GM12892 (cell line): ENCODE measurements around the gene CDH8.
"Not testable (repeated sequence)": the region's sequence is repeated elsewhere in the genome, so short reads cannot be mapped to it uniquely, and the experiment has no call there.

Source experiments
- DNase-seq: peaks from one replicate; pipeline ENCODE4 v3.0.0; 2011; ENCODE audit not compliant: insufficient read length
- FAIRE-seq: peaks from 2 replicates; lab custom pipeline; 2011; peaks lifted over from hg19 to GRCh38; lab: Jason Lieb, UNC
- POLR2A ChIP-seq: IDR thresholded peaks from 2 replicates; pipeline ENCODE4 v1.6.1; 2011; ENCODE audit warnings: low read depth, low read length, control low read depth
- POLR2AphosphoS5 ChIP-seq: IDR thresholded peaks from 2 replicates; pipeline ENCODE4 v1.6.1; 2011; ENCODE audit warnings: low read depth, low read length, control low read depth
- TAF1 ChIP-seq: IDR thresholded peaks from 2 replicates; pipeline ENCODE4 v1.6.1; 2011; ENCODE audit warnings: low read depth, mild to moderate bottlenecking, control low read depth, low read length, borderline replicate concordance

CDH8 gene

DNA sequence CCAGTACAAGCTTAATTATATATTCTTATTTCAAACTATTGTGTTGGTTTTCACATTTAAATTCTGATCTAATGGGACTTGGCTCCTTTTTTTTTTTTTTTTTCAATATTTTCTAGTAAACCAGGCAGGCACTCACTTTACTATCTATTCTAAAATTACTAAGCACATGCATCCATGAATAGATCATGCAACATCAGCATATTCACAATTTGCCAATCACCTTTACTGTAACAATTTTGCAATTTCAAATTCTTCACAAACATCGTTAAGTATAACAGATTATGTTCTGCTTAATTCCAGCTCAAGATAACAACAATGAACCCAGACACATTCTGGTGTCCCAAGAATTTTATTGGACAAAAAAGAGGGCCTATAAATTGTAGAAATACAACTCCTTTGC is 217.4 kb downstream of the CDH8 start:
- FAIRE-seq (no peak), DNase-seq (no peak)
- TF ChIP-seq TAF1, result no peak
- TF ChIP-seq POLR2AphosphoS5, result no peak
- TF ChIP-seq POLR2A, result no peak

DNA sequence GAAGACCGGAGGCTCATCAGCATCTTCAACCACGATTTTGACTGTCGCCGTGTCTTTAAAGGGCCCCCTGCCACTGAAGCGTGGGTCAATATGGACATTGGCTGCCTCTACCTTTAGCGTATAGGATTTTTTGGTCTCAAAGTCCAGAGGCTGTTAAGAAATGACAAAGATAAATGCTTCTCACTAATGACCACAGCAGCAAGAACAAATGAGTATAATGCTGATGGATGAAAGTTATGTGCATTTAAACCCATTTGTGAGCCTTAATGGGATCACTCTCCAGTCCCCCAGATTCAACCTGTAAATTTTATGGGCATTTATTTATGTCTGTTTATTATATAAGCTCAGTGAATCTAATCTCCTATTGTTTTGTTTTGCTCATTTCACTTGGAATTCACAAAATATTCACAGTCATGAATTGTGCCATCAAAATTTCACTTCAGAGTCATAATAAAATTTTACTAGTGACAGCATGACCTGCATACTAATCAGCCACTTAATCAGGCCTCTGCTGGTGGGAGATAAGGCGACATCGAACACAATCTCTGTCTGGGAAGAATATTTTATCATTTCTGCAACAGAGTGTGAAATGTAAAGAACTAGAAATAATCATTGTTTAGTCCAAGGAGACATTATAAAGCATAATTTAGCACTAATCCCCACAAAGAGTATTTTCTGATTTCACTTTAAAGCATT is 218.5 kb downstream of the CDH8 start:
- DNase-seq (no peak), FAIRE-seq (no peak)
- TF ChIP-seq POLR2A, result no peak
- TF ChIP-seq TAF1, result no peak

- FAIRE-seq (no peak), DNase-seq (no peak)
- no peak for TF ChIP-seq POLR2A
- TF ChIP-seq TAF1, result no peak
- no peak for TF ChIP-seq POLR2AphosphoS5
Observed at GRCh38 chr16:61814726-61815347, 221.4 kb downstream of the CDH8 start.

- no peak for FAIRE-seq
- no peak for TF ChIP-seq POLR2A
- no peak for TF ChIP-seq TAF1
- no peak for TF ChIP-seq POLR2AphosphoS5
Observed at GRCh38 chr16:61813339-61813738, 222.9 kb downstream of the CDH8 start.

DNA sequence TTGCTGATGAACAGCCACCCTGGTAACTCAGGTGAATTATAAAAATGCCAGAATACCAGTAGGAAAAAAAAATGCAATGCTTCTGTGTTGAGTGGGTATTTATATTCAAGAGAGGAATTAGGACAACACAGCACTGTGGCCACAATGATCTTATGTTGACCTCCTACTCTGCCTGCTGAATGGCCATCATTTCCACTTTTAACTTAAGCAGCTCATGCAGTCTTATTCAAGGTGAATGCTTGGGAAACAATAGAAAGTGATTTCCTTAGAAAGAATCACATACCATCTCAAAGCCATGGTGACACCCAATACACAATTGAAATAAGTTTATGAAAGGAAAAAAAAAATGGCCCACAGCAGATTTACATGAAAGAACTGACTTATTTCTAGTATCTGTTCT is 224.0 kb downstream of the CDH8 start:
- DNase-seq (no peak), FAIRE-seq (no peak)
- TF ChIP-seq POLR2AphosphoS5 (no peak), TAF1 (no peak), POLR2A (no peak)

More at GRCh38 chr16:61813339-61813738, 222.9 kb downstream of the CDH8 start:
- DNase-seq, result no peak

DNA sequence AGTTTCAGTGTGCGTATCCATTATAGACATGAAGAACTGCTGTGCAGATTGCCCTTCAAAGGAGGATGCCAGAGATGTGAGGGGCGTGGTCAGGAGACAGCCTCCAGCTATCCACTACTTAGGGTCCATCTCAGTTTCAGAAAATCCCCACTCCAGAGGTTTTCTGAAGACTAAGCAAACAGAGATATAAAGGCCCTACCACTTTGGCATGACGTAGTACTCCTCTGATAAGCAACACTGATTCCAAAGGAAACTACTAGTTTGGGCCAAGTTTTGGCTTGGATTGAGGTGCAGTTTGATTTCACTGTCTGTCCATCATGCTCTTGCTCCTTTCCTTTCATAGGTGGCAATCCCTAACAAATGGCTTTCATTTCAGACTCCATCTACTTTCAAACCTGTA is 228.7 kb downstream of the CDH8 start:
- TF ChIP-seq POLR2A (no peak), TAF1 (no peak)
- DNase-seq (no peak), FAIRE-seq (no peak)

- not testable (repeated sequence) for DNase-seq, FAIRE-seq
Observed at GRCh38 chr16:61801217-61801616, 235.0 kb downstream of the CDH8 start.

DNA sequence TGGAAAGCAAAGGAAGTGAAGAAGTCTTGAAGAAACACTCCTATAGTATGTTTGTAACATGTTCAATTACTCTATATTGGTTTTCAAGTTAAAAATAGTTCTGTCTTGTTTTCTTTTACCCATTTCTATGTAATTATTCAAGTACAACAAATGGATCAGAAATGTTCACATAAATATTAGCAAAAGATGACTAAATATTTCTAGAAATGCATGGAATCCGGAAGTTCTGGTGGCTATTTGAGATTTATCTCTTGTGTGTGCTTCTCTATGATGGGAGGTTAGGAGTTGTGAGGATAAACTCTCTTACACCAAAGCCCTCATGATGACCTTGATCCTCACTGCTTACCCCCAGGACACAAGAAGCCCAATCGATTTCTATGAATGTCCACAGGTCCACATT is 237.5 kb downstream of the CDH8 start:
- DNase-seq (no peak), FAIRE-seq (no peak)
- no peak for TF ChIP-seq POLR2A
- no peak for TF ChIP-seq POLR2AphosphoS5
- TF ChIP-seq TAF1, result no peak

DNA sequence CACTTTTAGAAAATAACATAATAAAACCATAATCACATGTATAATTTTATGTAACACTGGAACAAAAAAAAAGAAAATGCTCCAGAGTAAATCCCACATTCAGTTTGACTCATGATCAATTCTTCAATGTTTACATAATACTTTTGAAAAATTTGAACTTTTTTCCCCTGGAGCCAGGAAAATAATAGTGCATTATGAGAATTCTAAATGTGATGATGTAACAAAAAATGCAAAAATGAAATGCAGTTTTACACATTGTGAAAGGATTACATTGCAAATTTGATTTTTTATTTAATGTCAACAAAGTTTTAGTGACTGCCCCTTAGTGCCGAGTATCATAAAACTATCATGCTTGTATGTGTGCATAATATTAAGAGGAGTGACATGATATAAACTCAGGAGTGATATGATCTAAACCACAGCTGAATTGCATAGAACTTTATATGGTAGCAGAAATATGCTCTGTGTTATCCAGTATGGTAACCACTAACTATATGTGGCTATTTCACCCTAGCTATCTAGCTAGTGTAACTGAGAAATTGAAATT is 238.2 kb downstream of the CDH8 start:
- no peak for DNase-seq
- no peak for TF ChIP-seq POLR2AphosphoS5
- no peak for TF ChIP-seq TAF1
- no peak for TF ChIP-seq POLR2A
- no peak for FAIRE-seq

DNA sequence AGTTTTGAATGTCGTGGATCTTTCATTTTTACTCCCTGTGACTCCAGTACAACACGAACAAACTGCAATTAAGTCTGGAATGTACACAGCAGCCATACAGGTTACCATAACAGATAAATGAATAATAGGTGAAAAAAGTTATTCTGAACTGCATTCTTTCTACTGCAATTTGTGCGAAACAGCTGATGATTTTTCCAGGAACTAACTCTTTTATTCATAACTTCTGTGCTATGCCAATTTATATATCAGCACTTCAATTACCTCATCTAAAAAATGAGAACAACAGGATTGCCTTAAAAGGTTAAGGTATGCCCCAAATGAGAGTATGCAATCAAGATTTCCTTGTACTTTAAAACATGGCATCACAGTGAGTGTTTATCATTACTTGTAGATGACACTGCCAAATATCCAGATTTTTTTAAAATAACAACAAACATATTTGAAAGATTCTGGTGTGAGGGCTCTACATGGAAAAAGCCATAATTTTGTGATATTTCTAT is 238.9 kb downstream of the CDH8 start:
- FAIRE-seq (no peak), DNase-seq (no peak)
- TF ChIP-seq TAF1 (no peak), POLR2AphosphoS5 (no peak), POLR2A (no peak)

GRCh38 chr16:61792194-61792909 is 243.9 kb downstream of the CDH8 start:
- no peak for FAIRE-seq
- DNase-seq, result no peak

DNA sequence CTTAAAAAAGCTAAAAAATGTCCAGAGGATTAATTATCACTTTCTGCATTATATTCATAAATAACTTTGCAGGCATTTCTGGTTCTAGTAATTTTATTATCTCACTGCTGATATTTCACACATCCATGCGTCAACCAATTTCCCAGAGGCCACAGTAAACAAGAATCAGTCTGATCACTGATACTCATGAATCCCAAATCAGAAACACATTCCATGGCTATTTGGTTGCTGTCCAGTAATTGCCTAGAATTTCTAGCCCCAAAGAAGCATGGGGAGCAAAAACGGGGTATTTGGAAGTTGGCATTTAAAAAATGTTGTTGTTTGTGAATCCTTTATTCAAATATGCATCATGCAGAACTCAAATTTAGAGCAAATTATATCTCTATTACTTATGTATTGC is 244.8 kb downstream of the CDH8 start:
- no peak for FAIRE-seq
- no peak for DNase-seq
- no peak for TF ChIP-seq POLR2A
- no peak for TF ChIP-seq TAF1
- no peak for TF ChIP-seq POLR2AphosphoS5

More at GRCh38 chr16:61792194-61792909, 243.9 kb downstream of the CDH8 start:
- no peak for TF ChIP-seq POLR2AphosphoS5

DNA sequence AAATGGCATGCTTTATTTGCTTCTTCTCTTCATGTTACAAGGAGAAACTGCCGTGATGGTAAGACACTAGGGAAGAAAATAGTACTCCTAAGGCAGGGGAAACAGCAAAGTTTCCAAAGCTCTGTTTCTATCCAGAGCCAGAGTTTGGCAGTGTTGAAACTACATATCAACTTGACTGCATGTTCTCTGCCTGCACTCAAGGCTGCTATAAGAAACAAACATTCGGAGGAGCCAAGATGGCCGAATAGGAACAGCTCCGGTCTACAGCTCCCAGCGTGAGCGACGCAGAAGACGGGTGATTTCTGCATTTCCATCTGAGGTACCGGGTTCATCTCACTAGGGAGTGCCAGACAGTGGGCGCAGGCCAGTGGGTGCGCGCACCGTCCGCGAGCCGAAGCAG is 254.4 kb downstream of the CDH8 start:
- FAIRE-seq, DNase-seq: not testable (repeated sequence)
